ENCODE data around the gene SORBS2.

- no peak for TF ChIP-seq POLR2A (IDR thresholded peaks at IDR 0.05)
- no peak for TF ChIP-seq CTCF (IDR thresholded peaks at IDR 0.05)
- TF ChIP-seq EP300 (IDR thresholded peaks at IDR 0.05; ENCODE audit: low read depth): no peak
- TF ChIP-seq POLR2AphosphoS5 (IDR thresholded peaks at IDR 0.05): no peak
Observed at GRCh38 chr4:185648631-185649030, 163.4 kb downstream of the SORBS2 start.

Data from transverse colon (tissue), 4 donors.